ENCODE results near the gene PPARG. TPM values are rescaled to one million over a fixed set of nuclear protein-coding genes. Genes with fewer than 3 reads are reported as not detected.

Gene PPARG
- total and polyA plus RNA-seq, 2 donors (not counting 3 experiments of a cell fraction or from before 2014, with no cell fraction given): 0.15 to 1.3 TPM

GRCh38 chr3:12483410-12483809 lies 194.5 kb downstream of the PPARG start:
- Histone ChIP-seq H4K20me1 (replicated peaks; ENCODE audit: control insufficient read depth, extremely low read depth, insufficient read depth, low read length) (no peaks in the 10 kb centered on the region), H3K9me3 (replicated peaks; ENCODE audit: control insufficient read depth, insufficient read depth, low read length) (no peaks in the 10 kb centered on the region), H2AFZ (ENCODE audit: low read depth, low read length) (peak overlapping the region; percentile 49), H3K79me2 (ENCODE audit: control insufficient read depth, insufficient read depth, low read length) (peaks cover 17% of the 10 kb centered on the region), H3K9me1 (replicated peaks; ENCODE audit: control insufficient read depth, extremely low read depth, insufficient read depth, low read length) (no peaks in the 10 kb centered on the region), H3K4me1 (ENCODE audit: control insufficient read depth, extremely low read depth, insufficient read depth, low read length) (peaks cover 23% of the 10 kb centered on the region), H3K4me2 (ENCODE audit: insufficient read depth, low read length) (peak overlapping the region; percentile 71), H3K9ac (replicated peaks; ENCODE audit: extremely low read depth, insufficient read depth, low read length) (no peak overlapping the region), H3K36me3 (ENCODE audit: control insufficient read depth in 2 of 2, extremely low read depth in 1 of 2, insufficient read depth in 2 of 2, low read length in 2 of 2) (no peaks in the 10 kb centered on the region), H3K4me3 (replicated peaks in 1 of 3; ENCODE audit: insufficient read depth in 1 of 3, low read depth in 1 of 3, low read length in 3 of 3) (no peak overlapping the region), H3K27ac (ENCODE audit: insufficient read depth, low read depth, low read length) (no peak overlapping the region), H3K27me3 (ENCODE audit: control insufficient read depth in 2 of 2, insufficient read depth in 2 of 2, low read length in 2 of 2) (no peaks in the 10 kb centered on the region)
- intact Hi-C loops (cut with micrococcal nuclease) (loop anchor here (5.0 kb wide), 1 partner anchor 166 kb away; no protein-coding TSS in a partner anchor), dilution Hi-C loops (cut with MboI; ENCODE audit: extremely low pct_ligation_motif_present, low sequenced_read_pairs) (no loop called here)
- DNase-seq (ENCODE audit: low read depth, low spot score): no peak
- POLR2A ChIA-PET: no interaction called here
- no TSS peak for BruUV-seq (replicated peaks)
- no peak for FAIRE-seq
- TF ChIP-seq JUN (IDR thresholded peaks at IDR 0.05; ENCODE audit: borderline replicate concordance, insufficient read depth, insufficient read length, low read depth) (no peak), MAX (IDR thresholded peaks at IDR 0.05; ENCODE audit: insufficient read depth, insufficient read length) (no peak), EZH2 (IDR thresholded peaks at IDR 0.05; ENCODE audit: borderline replicate concordance, low read depth, low read length, severe bottlenecking) (no peak)
- TF ChIP-seq, protein P1, sequence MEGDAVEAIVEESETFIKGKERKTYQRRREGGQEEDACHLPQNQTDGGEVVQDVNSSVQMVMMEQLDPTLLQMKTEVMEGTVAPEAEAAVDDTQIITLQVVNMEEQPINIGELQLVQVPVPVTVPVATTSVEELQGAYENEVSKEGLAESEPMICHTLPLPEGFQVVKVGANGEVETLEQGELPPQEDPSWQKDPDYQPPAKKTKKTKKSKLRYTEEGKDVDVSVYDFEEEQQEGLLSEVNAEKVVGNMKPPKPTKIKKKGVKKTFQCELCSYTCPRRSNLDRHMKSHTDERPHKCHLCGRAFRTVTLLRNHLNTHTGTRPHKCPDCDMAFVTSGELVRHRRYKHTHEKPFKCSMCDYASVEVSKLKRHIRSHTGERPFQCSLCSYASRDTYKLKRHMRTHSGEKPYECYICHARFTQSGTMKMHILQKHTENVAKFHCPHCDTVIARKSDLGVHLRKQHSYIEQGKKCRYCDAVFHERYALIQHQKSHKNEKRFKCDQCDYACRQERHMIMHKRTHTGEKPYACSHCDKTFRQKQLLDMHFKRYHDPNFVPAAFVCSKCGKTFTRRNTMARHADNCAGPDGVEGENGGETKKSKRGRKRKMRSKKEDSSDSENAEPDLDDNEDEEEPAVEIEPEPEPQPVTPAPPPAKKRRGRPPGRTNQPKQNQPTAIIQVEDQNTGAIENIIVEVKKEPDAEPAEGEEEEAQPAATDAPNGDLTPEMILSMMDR (IDR thresholded peaks at IDR 0.05; ENCODE audit: extremely low read depth in 1 of 2, insufficient read depth in 1 of 2, low read depth in 1 of 2, low read length in 2 of 2): no peak
- CTCF ChIA-PET: interaction anchor here (0.7 to 3.8 kb wide), 10 partner anchors 9 to 348 kb away, joined by 3 to 37 read pairs (median 3); partner anchors contain the start of gene TIMP4

DNA sequence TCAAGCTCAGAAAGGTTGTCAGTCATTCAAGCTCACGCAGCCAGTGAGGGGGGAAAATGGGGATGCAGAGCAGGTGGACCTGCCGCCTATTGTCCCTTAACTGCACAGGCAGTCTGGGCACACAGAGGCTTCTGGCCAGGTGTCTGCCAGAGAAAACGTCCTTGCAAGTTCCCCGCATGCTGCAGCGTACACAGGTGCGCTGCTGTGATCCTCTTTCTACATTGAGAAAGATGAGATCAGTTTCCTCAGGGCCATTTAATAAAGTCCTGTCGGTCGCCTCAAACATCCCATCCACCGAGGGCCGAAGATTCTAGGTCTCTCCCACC lies 195.0 kb downstream of the PPARG start:
- H3K27me3 ChIP-seq (ENCODE audit: control insufficient read depth in 2 of 2, insufficient read depth in 2 of 2, low read length in 2 of 2): no peaks in the 10 kb centered on the region
- no peak overlapping the region for H3K27ac ChIP-seq (ENCODE audit: insufficient read depth, low read depth, low read length)
- no TSS peak for BruUV-seq (replicated peaks)

More for the DNA sequence above, 195.0 kb downstream of the PPARG start:
- CTCF ChIA-PET: interaction anchor here (0.7 to 3.8 kb wide), 14 partner anchors 9 to 637 kb away, joined by 3 to 37 read pairs (median 3); partner anchors contain the start of genes TAMM41 and TIMP4
- Histone ChIP-seq H3K9me1 (replicated peaks; ENCODE audit: control insufficient read depth, extremely low read depth, insufficient read depth, low read length) (no peaks in the 10 kb centered on the region), H3K4me3 (replicated peaks in 1 of 3; ENCODE audit: insufficient read depth in 1 of 3, low read depth in 1 of 3, low read length in 3 of 3) (peak overlapping the region in 2 of 3 experiments; percentile 29 to 51), H3K4me2 (ENCODE audit: insufficient read depth, low read length) (peak overlapping the region; percentile 71), H3K9me3 (replicated peaks; ENCODE audit: control insufficient read depth, insufficient read depth, low read length) (no peaks in the 10 kb centered on the region), H2AFZ (ENCODE audit: low read depth, low read length) (peak overlapping the region; percentile 49), H3K9ac (replicated peaks; ENCODE audit: extremely low read depth, insufficient read depth, low read length) (no peak overlapping the region), H3K79me2 (ENCODE audit: control insufficient read depth, insufficient read depth, low read length) (peaks cover 17% of the 10 kb centered on the region), H3K4me1 (ENCODE audit: control insufficient read depth, extremely low read depth, insufficient read depth, low read length) (peaks cover 23% of the 10 kb centered on the region), H3K36me3 (ENCODE audit: control insufficient read depth in 2 of 2, extremely low read depth in 1 of 2, insufficient read depth in 2 of 2, low read length in 2 of 2) (no peaks in the 10 kb centered on the region), H4K20me1 (replicated peaks; ENCODE audit: control insufficient read depth, extremely low read depth, insufficient read depth, low read length) (no peaks in the 10 kb centered on the region)
- DNase-seq (ENCODE audit: low read depth, low spot score) (no peak), FAIRE-seq (peak; percentile 8)
- dilution Hi-C loops (cut with MboI; ENCODE audit: extremely low pct_ligation_motif_present, low sequenced_read_pairs): no loop called here
- intact Hi-C loops (cut with micrococcal nuclease): loop anchor here (1.0 to 5.0 kb wide), 5 partner anchors 72 to 480 kb away; partner anchors contain the start of genes RAF1 and SYN2
- POLR2A ChIA-PET: no interaction called here
- TF ChIP-seq, protein P1 (IDR thresholded peaks at IDR 0.05; ENCODE audit: extremely low read depth in 1 of 2, insufficient read depth in 1 of 2, low read depth in 1 of 2, low read length in 2 of 2): no peak
- TF ChIP-seq MAX (IDR thresholded peaks at IDR 0.05; ENCODE audit: insufficient read depth, insufficient read length) (no peak), EZH2 (IDR thresholded peaks at IDR 0.05; ENCODE audit: borderline replicate concordance, low read depth, low read length, severe bottlenecking) (no peak), FOS (IDR thresholded peaks at IDR 0.05; ENCODE audit: borderline replicate concordance, insufficient read depth, low read length) (no peak), GATA2 (IDR thresholded peaks at IDR 0.05; ENCODE audit: insufficient read depth, insufficient read length, low read depth, low read length) (no peak), MYC (IDR thresholded peaks at IDR 0.05; ENCODE audit: low read depth, low read length) (no peak), POLR2AphosphoS5 (IDR thresholded peaks at IDR 0.05; ENCODE audit: insufficient read depth, low read depth, low read length) (no peak), POLR2A (IDR thresholded peaks at IDR 0.05; ENCODE audit: low read depth, low read length) (no peak), JUN (IDR thresholded peaks at IDR 0.05; ENCODE audit: borderline replicate concordance, insufficient read depth, insufficient read length, low read depth) (no peak)

Data from endothelial cell of umbilical vein (primary cell).